ENCODE results near the gene SETBP1.

The SETBP1 gene

DNA sequence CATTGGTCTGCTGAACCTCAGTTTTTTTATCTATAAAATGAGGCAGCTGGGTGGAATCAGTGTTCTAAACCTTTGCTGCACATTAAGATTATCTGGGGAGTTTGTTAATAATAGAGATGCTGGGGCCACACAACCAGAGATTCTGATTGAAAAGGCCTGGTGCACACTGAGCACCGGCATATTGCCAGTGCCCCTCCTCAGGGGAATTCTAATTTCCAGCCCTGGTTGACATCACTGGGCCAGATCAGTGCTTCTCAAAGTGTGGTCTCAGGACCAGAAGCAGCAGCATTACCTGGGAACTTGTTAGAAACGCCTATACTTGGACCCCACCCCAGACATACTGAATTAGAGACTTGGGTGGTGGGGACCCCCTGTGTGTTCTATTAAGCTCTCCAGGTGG, 112.5 kb downstream of the SETBP1 start:
- TF ChIP-seq, protein P1, sequence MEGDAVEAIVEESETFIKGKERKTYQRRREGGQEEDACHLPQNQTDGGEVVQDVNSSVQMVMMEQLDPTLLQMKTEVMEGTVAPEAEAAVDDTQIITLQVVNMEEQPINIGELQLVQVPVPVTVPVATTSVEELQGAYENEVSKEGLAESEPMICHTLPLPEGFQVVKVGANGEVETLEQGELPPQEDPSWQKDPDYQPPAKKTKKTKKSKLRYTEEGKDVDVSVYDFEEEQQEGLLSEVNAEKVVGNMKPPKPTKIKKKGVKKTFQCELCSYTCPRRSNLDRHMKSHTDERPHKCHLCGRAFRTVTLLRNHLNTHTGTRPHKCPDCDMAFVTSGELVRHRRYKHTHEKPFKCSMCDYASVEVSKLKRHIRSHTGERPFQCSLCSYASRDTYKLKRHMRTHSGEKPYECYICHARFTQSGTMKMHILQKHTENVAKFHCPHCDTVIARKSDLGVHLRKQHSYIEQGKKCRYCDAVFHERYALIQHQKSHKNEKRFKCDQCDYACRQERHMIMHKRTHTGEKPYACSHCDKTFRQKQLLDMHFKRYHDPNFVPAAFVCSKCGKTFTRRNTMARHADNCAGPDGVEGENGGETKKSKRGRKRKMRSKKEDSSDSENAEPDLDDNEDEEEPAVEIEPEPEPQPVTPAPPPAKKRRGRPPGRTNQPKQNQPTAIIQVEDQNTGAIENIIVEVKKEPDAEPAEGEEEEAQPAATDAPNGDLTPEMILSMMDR (conservative IDR thresholded peaks at IDR 0.05; ENCODE audit: low read depth, low read length), result no peak
- H3K4me3 ChIP-seq (ENCODE audit: low read length), result no peak overlapping the region

DNA sequence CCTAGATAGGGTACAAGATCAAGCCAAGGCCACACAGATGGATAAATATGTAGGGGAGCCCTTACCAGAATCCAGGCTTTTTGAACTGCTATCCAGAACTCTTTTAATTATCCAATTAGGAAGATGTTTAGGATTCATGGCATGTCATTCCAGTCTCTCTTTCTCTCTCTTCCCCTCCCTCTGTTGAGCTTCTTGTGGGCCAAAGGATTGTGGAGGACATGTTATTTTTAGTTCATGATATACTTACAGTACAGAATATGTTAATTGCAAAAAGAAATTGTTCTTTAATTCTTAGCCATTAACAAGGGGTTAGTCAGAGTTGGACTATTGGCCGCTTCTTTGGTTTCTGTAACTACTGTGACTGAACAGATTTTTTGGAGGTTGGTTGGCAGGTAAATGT, 113.0 kb downstream of the SETBP1 start:
- no peak overlapping the region for H3K4me3 ChIP-seq (ENCODE audit: low read length)
- TF ChIP-seq, protein P1 (conservative IDR thresholded peaks at IDR 0.05; ENCODE audit: low read depth, low read length), result no peak
- DNase-seq (ENCODE audit: low read depth), result no peak

More for the DNA sequence above, 112.5 kb downstream of the SETBP1 start:
- no peak for DNase-seq (ENCODE audit: low read depth)

- no peak overlapping the region for H3K4me3 ChIP-seq (ENCODE audit: low read length)
- TF ChIP-seq, protein P1 (conservative IDR thresholded peaks at IDR 0.05; ENCODE audit: low read depth, low read length), result no peak
- no peak for DNase-seq (ENCODE audit: low read depth)
Measured at GRCh38 chr18:44795241-44795640, 114.6 kb downstream of the SETBP1 start.

DNA sequence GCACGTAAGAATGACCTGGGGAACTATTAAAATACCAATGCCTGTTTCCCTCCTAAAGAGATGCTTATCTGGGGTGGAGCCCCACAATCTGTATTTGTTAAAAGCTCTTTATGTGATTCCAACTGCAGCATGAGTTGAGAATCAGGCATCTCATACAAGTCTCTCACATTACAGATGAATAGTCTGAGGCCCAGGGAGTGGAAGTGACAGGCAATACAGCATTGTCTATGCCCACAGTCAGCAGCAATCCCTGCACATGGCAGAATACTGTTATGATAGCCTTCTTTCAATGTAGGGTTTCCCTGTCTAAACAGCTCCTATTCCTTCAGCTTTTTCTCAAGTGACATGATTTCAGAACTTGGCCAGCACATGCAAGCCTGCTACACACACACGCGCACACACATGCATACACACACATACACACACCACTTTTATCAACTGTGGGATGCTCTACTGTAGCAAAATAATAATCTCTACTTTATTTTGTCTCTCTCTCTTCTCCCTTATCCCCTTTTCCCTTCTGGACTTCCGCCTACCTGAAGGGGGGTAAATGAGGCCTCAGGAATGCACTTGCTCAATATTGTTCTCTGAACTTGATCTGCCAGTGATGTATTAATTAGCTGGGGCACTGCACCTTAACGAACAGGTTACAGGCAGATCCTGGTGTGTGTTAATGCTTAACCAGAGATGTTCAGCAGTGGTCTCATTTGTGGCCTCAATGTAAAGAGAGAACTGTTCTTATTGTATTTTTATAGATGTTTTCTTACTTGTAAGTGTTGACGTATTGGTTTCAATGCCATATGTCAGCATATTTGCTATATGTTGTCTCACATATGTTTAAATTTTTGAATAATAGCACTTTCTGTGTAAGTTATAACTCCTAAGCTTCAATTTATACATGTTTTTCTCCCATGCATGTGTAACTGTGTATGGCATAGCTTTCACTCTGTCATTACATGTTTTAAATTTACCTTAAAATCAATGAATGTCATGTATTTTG, 116.0 kb downstream of the SETBP1 start:
- H3K4me3 ChIP-seq (ENCODE audit: low read length), result no peak overlapping the region
- no peak for DNase-seq (ENCODE audit: low read depth)
- TF ChIP-seq, protein P1 (conservative IDR thresholded peaks at IDR 0.05; ENCODE audit: low read depth, low read length), result no peak

DNA sequence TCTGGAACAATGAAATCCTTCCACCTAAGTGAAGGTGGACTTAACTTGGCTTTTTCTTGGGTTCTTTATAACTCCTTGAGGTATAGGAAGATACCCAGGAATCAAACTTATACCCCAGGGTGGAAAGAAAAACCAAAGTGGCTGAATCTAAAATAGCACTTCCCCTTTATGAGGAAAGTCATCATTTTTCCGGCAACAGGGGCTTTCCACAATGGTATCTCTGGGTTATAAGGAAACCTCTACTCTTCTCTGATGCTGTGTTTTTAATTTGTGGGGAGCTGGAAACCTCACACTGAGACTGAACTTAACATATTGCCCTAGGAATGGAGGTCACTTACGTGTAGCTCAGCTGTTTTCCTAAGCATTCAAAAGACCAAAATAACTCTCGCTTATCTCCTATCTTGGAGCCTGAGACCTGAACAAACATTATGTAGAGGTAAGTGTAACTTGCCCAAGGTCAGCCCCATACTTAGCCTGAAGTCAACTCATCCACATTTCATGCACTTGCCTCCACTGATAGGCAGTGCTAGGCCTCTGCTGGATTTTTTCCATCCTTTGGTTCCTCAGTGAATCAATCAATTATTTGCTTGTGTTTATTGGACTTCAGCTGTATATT, 117.9 kb downstream of the SETBP1 start:
- no peak for DNase-seq (ENCODE audit: low read depth)
- TF ChIP-seq, protein P1 (conservative IDR thresholded peaks at IDR 0.05; ENCODE audit: low read depth, low read length), result no peak
- no peak overlapping the region for H3K4me3 ChIP-seq (ENCODE audit: low read length)

DNA sequence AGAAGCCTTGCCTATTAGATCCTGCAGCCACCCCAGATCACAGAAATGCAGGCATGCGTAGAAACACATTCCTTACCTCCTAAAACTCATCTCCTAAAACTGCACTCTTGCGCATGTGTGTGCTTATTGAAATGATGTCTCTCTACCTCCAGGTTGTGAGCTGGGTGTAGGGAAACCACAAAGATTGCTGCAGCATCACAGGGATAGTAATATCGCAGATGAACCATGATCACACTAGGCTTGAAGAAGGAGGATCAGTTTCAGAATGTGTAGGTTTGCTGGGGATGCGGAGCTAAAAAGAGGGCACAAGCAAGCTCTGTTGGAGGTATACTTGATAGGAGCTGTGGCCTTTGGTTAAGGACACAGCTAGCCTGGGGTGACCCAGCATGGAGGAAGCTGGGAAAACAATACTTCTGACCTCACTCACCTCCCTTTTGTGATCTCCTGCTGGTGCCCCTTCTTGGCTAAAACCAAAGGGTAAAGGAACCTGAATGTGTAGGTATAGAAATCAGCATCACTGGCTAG, 118.8 kb downstream of the SETBP1 start:
- DNase-seq (ENCODE audit: low read depth), result no peak
- TF ChIP-seq, protein P1 (conservative IDR thresholded peaks at IDR 0.05; ENCODE audit: low read depth, low read length), result no peak
- H3K4me3 ChIP-seq (ENCODE audit: low read length), result no peak overlapping the region

All from retinal pigment epithelial cell (primary cell).